Osteoblast (primary cell): ENCODE measurements around the gene C8G. TPM values are rescaled to one million over a fixed set of nuclear protein-coding genes. Genes with fewer than 3 reads are reported as not detected.

ENCODE experiments used
- DNase-seq: peaks from one replicate; pipeline ENCODE4 v3.0.0; 2011; ENCODE audit warnings: low spot score, mixed read lengths; ENCODE audit not compliant: insufficient read length; ENCODE audit errors: missing footprints
- H2AFZ ChIP-seq: 2 replicates; pipeline ENCODE4 v1.6.0; 2011; ENCODE audit warnings: mild to moderate bottlenecking, low read length
- H3K27ac ChIP-seq: 2 replicates; pipeline ENCODE4 v1.5.1; 2011; ENCODE audit warnings: mild to moderate bottlenecking, low read depth, low read length, moderate library complexity
- H3K27me3 ChIP-seq: 2 replicates; pipeline ENCODE4 v1.6.0; 2012; ENCODE audit warnings: mild to moderate bottlenecking, control low read depth, inconsistent platforms, low read length, moderate library complexity; ENCODE audit not compliant: insufficient read depth
- H3K36me3 ChIP-seq: 2 replicates; pipeline ENCODE4 v1.5.1; 2011; ENCODE audit warnings: mild to moderate bottlenecking, low read length, control low read depth, moderate library complexity; ENCODE audit not compliant: insufficient read depth
- H3K4me1 ChIP-seq: 2 replicates; pipeline ENCODE4 v1.5.1; 2011; ENCODE audit warnings: mild to moderate bottlenecking, low read length, control low read depth, moderate library complexity; ENCODE audit not compliant: insufficient read depth
- H3K4me2 ChIP-seq: 2 replicates; pipeline ENCODE4 v1.6.0; 2011; ENCODE audit warnings: mild to moderate bottlenecking, low read length; ENCODE audit not compliant: insufficient read depth
- H3K4me3 ChIP-seq: fragments of 200-600 bp; sonication (generic); 3 replicates; pipeline ENCODE4 v1.5.1; 2012; ENCODE audit warnings: mild to moderate bottlenecking, low read length, inconsistent platforms; ENCODE audit not compliant: insufficient read depth
- H3K79me2 ChIP-seq: 2 replicates; pipeline ENCODE4 v1.6.0; 2012; ENCODE audit warnings: mild to moderate bottlenecking, low read length, control low read depth, inconsistent platforms; ENCODE audit not compliant: insufficient read depth
- H3K9me3 ChIP-seq: 2 replicates; pipeline ENCODE4 v1.5.1; 2011; ENCODE audit warnings: low read depth, low read length, control low read depth
- H4K20me1 ChIP-seq: 2 replicates; pipeline ENCODE4 v1.6.0; 2012; ENCODE audit warnings: mild to moderate bottlenecking, low read length, control low read depth; ENCODE audit not compliant: insufficient read depth
- CTCF ChIP-seq: IDR thresholded peaks from 2 replicates; pipeline ENCODE4 v1.5.1; 2011; ENCODE audit warnings: mild to moderate bottlenecking, low read depth, low read length, moderate library complexity; ENCODE audit errors: extremely low read depth
- total RNA-seq: library from RNA; depleted of rRNA; stranded (reverse); fragments of >200 nt; gene quantifications from 2 replicates; pipeline ENCODE4 v1.2.3, GENCODE V29; 2012

The C8G gene
- total RNA-seq, 1 donor = not detected

GRCh38 chr9:136925414-136926153 lies 19.5 kb upstream of the C8G start:
- H3K4me1 ChIP-seq = peaks cover 4% of the 10 kb centered on the region
- H3K9me3 ChIP-seq = no peaks in the 10 kb centered on the region
- DNase-seq = peak; percentile 44
- H3K79me2 ChIP-seq = no peaks in the 10 kb centered on the region
- TF ChIP-seq CTCF = no peak
- H3K27ac ChIP-seq = no peak overlapping the region
- H3K27me3 ChIP-seq = no peaks in the 10 kb centered on the region
- H4K20me1 ChIP-seq = peaks cover 3% of the 10 kb centered on the region
- no peak overlapping the region for H3K4me2 ChIP-seq
- H2AFZ ChIP-seq = no peak overlapping the region
- peaks cover 30% of the 10 kb centered on the region for H3K36me3 ChIP-seq
- H3K4me3 ChIP-seq = no peak overlapping the region

- peak; percentile 58 for DNase-seq
- Histone ChIP-seq H3K79me2 (no peaks in the 10 kb centered on the region), H3K36me3 (peaks cover 27% of the 10 kb centered on the region), H3K4me3 (no peak overlapping the region), H3K4me1 (peaks cover 4% of the 10 kb centered on the region), H3K9me3 (no peaks in the 10 kb centered on the region), H3K27me3 (no peaks in the 10 kb centered on the region), H3K27ac (no peak overlapping the region), H2AFZ (no peak overlapping the region), H3K4me2 (no peak overlapping the region), H4K20me1 (peaks cover 3% of the 10 kb centered on the region)
- peak; percentile 24 for TF ChIP-seq CTCF
Measured at GRCh38 chr9:136926154-136926704, 18.8 kb upstream of the C8G start.

- no peak overlapping the region for H2AFZ ChIP-seq
- H3K36me3 ChIP-seq = peaks cover 27% of the 10 kb centered on the region
- H3K4me1 ChIP-seq = peaks cover 4% of the 10 kb centered on the region
- TF ChIP-seq CTCF = no peak
- no peaks in the 10 kb centered on the region for H3K79me2 ChIP-seq
- peaks cover 3% of the 10 kb centered on the region for H4K20me1 ChIP-seq
- H3K27ac ChIP-seq = no peak overlapping the region
- no peak for DNase-seq
- no peaks in the 10 kb centered on the region for H3K9me3 ChIP-seq
- no peak overlapping the region for H3K4me2 ChIP-seq
- H3K27me3 ChIP-seq = no peaks in the 10 kb centered on the region
- no peak overlapping the region for H3K4me3 ChIP-seq
Measured at GRCh38 chr9:136926749-136927148, 18.3 kb upstream of the C8G start.
